Heart left ventricle (tissue), 13 donors: ENCODE results near the gene ZNF14.

Source experiments
- POLR2A ChIP-seq, 2 donors: fragments of 450-650 bp; IDR thresholded peaks; one replicate each; pipeline ENCODE4 v1.6.1; 2017; ENCODE audit warnings: antibody characterized with exemption in 2 of 2, mild to moderate bottlenecking in 2 of 2, moderate library complexity in 2 of 2
- TF ChIP-seq, protein P1 (sequence below), 12 donors: fragments of 200-600 bp; sonication (generic) in 4 of 12; IDR thresholded peaks; one replicate each; pipeline versions ENCODE4 v1.5.0 to v1.8.0; 2018 to 2022; ENCODE audit warnings: antibody characterized with exemption in 12 of 12, mild to moderate bottlenecking in 5 of 12
- donor health status: ischemic (EF 13 %, LVEDD 7.1; RV severe dilation, severe dysfunction).
- donor health status: DM: no; HTN: yes; CAD: no.
- donor health status: DM: no; HTN: no; CAD: no.
- donor health status: ischemic (EF 25% LVEDD 6.9; RV normal size, moderate dysfunction).
- donor health status: ischemic (EF 25% LVEDD 5.7; RV mildly dilated, moderate dysfunction).
- donor health status: ischemic (EF 35%, LVEDD 5.7; RV mildly dilated, moderate dysfunction).
- donor health status: nonischemic (EF 11% LVEDD 7.7; RV severe dilation, severe dysfunction).
- donor health status: DM: yes; HTN: yes; CAD: no.
- donor health status: PGD.
- donor health status: ischemic (EF 29% LVEDD 5.4; RV normal size, mild dysfunction).
- donor health status: nonischemic (EF 23%, LVEDD 6.1; RV moderate dilation, normal function).

GRCh38 chr19:19661675-19662251 is 71.1 kb downstream of the ZNF14 start:
- TF ChIP-seq, protein P1, sequence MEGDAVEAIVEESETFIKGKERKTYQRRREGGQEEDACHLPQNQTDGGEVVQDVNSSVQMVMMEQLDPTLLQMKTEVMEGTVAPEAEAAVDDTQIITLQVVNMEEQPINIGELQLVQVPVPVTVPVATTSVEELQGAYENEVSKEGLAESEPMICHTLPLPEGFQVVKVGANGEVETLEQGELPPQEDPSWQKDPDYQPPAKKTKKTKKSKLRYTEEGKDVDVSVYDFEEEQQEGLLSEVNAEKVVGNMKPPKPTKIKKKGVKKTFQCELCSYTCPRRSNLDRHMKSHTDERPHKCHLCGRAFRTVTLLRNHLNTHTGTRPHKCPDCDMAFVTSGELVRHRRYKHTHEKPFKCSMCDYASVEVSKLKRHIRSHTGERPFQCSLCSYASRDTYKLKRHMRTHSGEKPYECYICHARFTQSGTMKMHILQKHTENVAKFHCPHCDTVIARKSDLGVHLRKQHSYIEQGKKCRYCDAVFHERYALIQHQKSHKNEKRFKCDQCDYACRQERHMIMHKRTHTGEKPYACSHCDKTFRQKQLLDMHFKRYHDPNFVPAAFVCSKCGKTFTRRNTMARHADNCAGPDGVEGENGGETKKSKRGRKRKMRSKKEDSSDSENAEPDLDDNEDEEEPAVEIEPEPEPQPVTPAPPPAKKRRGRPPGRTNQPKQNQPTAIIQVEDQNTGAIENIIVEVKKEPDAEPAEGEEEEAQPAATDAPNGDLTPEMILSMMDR (IDR thresholded peaks at IDR 0.05): no peak
- no peak for TF ChIP-seq POLR2A (IDR thresholded peaks at IDR 0.05)
